Transverse colon (tissue), 4 donors: ENCODE measurements around the gene PLPP1. TPM values are rescaled to one million over a fixed set of nuclear protein-coding genes. Genes with fewer than 3 reads are reported as not detected.
A peak's percentile ranks its signal among the peaks of the same experiment; 100 is the strongest.

Experiments used
- DNase-seq: peaks from one replicate; pipeline ENCODE4 v3.0.0-alpha.2; 2019
- H3K27ac ChIP-seq, 4 donors: fragments of 200-600 bp; sonication (generic); 2 replicates each; pipeline ENCODE4 v1.5.1; 2016 to 2018; ENCODE audit warnings: inconsistent platforms in 4 of 4
- H3K27me3 ChIP-seq: fragments of 200-600 bp; sonication (generic); 2 replicates; pipeline ENCODE4 v1.5.1; 2017; ENCODE audit warnings: inconsistent platforms
- H3K36me3 ChIP-seq, 4 donors: fragments of 200-600 bp; sonication (generic); 2 replicates each; pipeline ENCODE4 v1.5.1; 2017 to 2019; ENCODE audit warnings: inconsistent platforms in 4 of 4
- H3K4me1 ChIP-seq, 4 donors: fragments of 200-600 bp; sonication (generic); 2 replicates each; pipeline ENCODE4 v1.5.1; 2017 to 2020; ENCODE audit warnings: inconsistent platforms in 4 of 4
- H3K4me3 ChIP-seq, 4 donors: fragments of 200-600 bp; sonication (generic); 1 replicate in 1 of 4; 2 replicates in 3 of 4; pipeline versions ENCODE4 v1.5.1 to v1.6.1; 2017 to 2019; ENCODE audit warnings: inconsistent platforms in 4 of 4
- H3K9me3 ChIP-seq, 2 donors: fragments of 200-600 bp; sonication (generic); 2 replicates each; pipeline ENCODE4 v1.5.1; 2017 to 2019; ENCODE audit warnings: inconsistent platforms in 2 of 2
- CTCF ChIP-seq, 5 experiments: fragments of 200-600 bp in 3 of 5; fragments of 450-650 bp in 2 of 5; sonication (generic) in 3 of 5; IDR thresholded peaks; 1 replicate in 2 of 5; 2 replicates in 3 of 5; pipeline ENCODE4 v1.5.1; 2016 to 2017; ENCODE audit warnings: antibody characterized with exemption in 5 of 5, inconsistent platforms in 3 of 5, mild to moderate bottlenecking in 2 of 5, moderate library complexity in 1 of 5
- EP300 ChIP-seq: sonication (generic); formaldehyde crosslinking; IDR thresholded peaks from one replicate; pipeline ENCODE4 v1.6.1; 2017; ENCODE audit warnings: antibody characterized with exemption, low read depth
- POLR2A ChIP-seq: fragments of 450-650 bp; IDR thresholded peaks from one replicate; pipeline ENCODE4 v1.6.1; 2016; ENCODE audit warnings: antibody characterized with exemption, mild to moderate bottlenecking, moderate library complexity
- POLR2AphosphoS5 ChIP-seq, 3 donors: sonication (generic); formaldehyde crosslinking; IDR thresholded peaks; one replicate each; pipeline ENCODE4 v1.6.1; 2016; ENCODE audit warnings: antibody characterized with exemption in 3 of 3
- WGBS, 2 donors: methylation state at CpG; one replicate each; pipeline ENCODE4 v1.1.5; 2018; ENCODE audit warnings: low coverage in 1 of 2; 5-methylcytosine and 5-hydroxymethylcytosine counted together
- in situ Hi-C, 4 donors: fragments of 200-750 bp; cut with MboI; loops; one replicate each; pipeline versions ENCODE4 v1.15.0 to v1.15.1; 2017; ENCODE audit warnings: low sequenced_read_pairs in 3 of 4, low pct_ligation_motif_present in 1 of 4, low pct_unique_long_range_greater_than_20kb in 1 of 4
- intact Hi-C: fragments of 100-400 bp; cut with DNase I; formaldehyde crosslinking; loops from one replicate; pipeline ENCODE4 v1.15.1; 2023; ENCODE audit warnings: low total_unique reads
- total RNA-seq, 4 donors: library from RNA; depleted of rRNA; stranded (reverse); fragments of >200 nt; gene quantifications; one replicate each; pipeline ENCODE4 v1.1.0, GENCODE V29; 2016

The PLPP1 gene
- total RNA-seq, 4 donors from 2014 or later, result 222 to 335 (median 288) TPM

- Histone ChIP-seq H3K4me1 (peaks cover 20 to 82% (median 69%) of the 10 kb centered on the region in 4 donors), H3K27me3 (no peaks in the 10 kb centered on the region), H3K36me3 (no peaks in the 10 kb centered on the region), H3K9me3 (no peaks in the 10 kb centered on the region), H3K27ac (peak overlapping the region; percentile 71 to 81 (median 78)), H3K4me3 (no peak overlapping the region)
- DNase-seq, result no peak
- WGBS, 2 donors, result 44 to 65% methylated on average over 1 of the region's 1 CpG
- TF ChIP-seq EP300 (no peak), POLR2A (no peak), CTCF (IDR thresholded peaks at IDR 0.05) (no peak), POLR2AphosphoS5 (IDR thresholded peaks at IDR 0.05) (no peak)
- intact Hi-C loops (no loop called here), in situ Hi-C loops (no loop called here)
Measured at GRCh38 chr5:55511010-55511409, 23.8 kb downstream of the PLPP1 start.

GRCh38 chr5:55510523-55510880 lies 24.3 kb downstream of the PLPP1 start:
- DNase-seq, result peak; percentile 35
- Histone ChIP-seq H3K27me3 (no peaks in the 10 kb centered on the region), H3K4me3 (no peak overlapping the region), H3K36me3 (no peaks in the 10 kb centered on the region), H3K9me3 (no peaks in the 10 kb centered on the region), H3K27ac (peak overlapping the region; percentile 71 to 81 (median 78)), H3K4me1 (peaks cover 20 to 83% (median 64%) of the 10 kb centered on the region in 4 donors)
- TF ChIP-seq EP300 (no peak), POLR2AphosphoS5 (IDR thresholded peaks at IDR 0.05) (no peak), CTCF (IDR thresholded peaks at IDR 0.05) (no peak), POLR2A (no peak)
- in situ Hi-C loops (no loop called here), intact Hi-C loops (no loop called here)

- Histone ChIP-seq H3K27ac (peak overlapping the region; percentile 71 to 81 (median 78)), H3K36me3 (no peaks in the 10 kb centered on the region), H3K27me3 (no peaks in the 10 kb centered on the region), H3K4me1 (peaks cover 20 to 78% (median 58%) of the 10 kb centered on the region in 4 donors), H3K4me3 (peak overlapping the region in 1 of 4 donors; percentile 17), H3K9me3 (no peaks in the 10 kb centered on the region)
- 29 to 34% methylated on average over 5 of the region's 5 CpGs for WGBS, 2 donors
- DNase-seq, result peak; percentile 42
- in situ Hi-C loops, result no loop called here
- TF ChIP-seq POLR2AphosphoS5 (IDR thresholded peaks at IDR 0.05) (peak in 2 of 3 donors; percentile 13 to 67), CTCF (IDR thresholded peaks at IDR 0.05) (no peak), EP300 (no peak), POLR2A (no peak)
- intact Hi-C loops, result no loop called here
Measured at GRCh38 chr5:55509796-55510522, 24.8 kb downstream of the PLPP1 start.

- Histone ChIP-seq H3K4me1 (peaks cover 20 to 69% (median 52%) of the 10 kb centered on the region in 4 donors), H3K36me3 (no peaks in the 10 kb centered on the region), H3K4me3 (no peak overlapping the region), H3K27me3 (no peaks in the 10 kb centered on the region), H3K9me3 (no peaks in the 10 kb centered on the region), H3K27ac (peak overlapping the region; percentile 71 to 81 (median 78))
- intact Hi-C loops, result no loop called here
- DNase-seq, result no peak
- WGBS, 2 donors, result 81 to 83% methylated on average over 1 of the region's 1 CpG
- TF ChIP-seq POLR2AphosphoS5 (IDR thresholded peaks at IDR 0.05) (no peak), EP300 (no peak), POLR2A (no peak), CTCF (IDR thresholded peaks at IDR 0.05) (peak in 1 of 5 experiments; percentile 27)
- in situ Hi-C loops, result no loop called here
Measured at GRCh38 chr5:55509097-55509496, 25.7 kb downstream of the PLPP1 start.
